HPDE6-E6E7 (cell line): ENCODE results near the gene CLEC4G.

ENCODE experiments used
- DNase-seq: peaks from one replicate; pipeline ENCODE4 v3.0.0; 2011; ENCODE audit warnings: missing footprints; ENCODE audit errors: extremely low spot score

CLEC4G gene

GRCh38 chr19:7697721-7698287 is 34.1 kb downstream of the CLEC4G start:
- DNase-seq, result no peak

- no peak for DNase-seq
Measured at GRCh38 chr19:7694499-7694898, 37.4 kb downstream of the CLEC4G start.

- no peak for DNase-seq
Measured at GRCh38 chr19:7692417-7693088, 39.4 kb downstream of the CLEC4G start.

GRCh38 chr19:7691497-7691896 is 40.4 kb downstream of the CLEC4G start:
- no peak for DNase-seq

GRCh38 chr19:7690779-7691258 is 41.1 kb downstream of the CLEC4G start:
- DNase-seq, result no peak

GRCh38 chr19:7689165-7689564 is 42.7 kb downstream of the CLEC4G start:
- DNase-seq, result no peak

GRCh38 chr19:7687177-7687576 is 44.7 kb downstream of the CLEC4G start:
- no peak for DNase-seq

GRCh38 chr19:7685546-7686445 is 46.1 kb downstream of the CLEC4G start:
- DNase-seq, result no peak

- DNase-seq, result no peak
Measured at GRCh38 chr19:7682175-7682855, 49.6 kb downstream of the CLEC4G start.

- DNase-seq, result no peak
Measured at GRCh38 chr19:7681340-7682174, 50.4 kb downstream of the CLEC4G start.

GRCh38 chr19:7680606-7681339 is 51.1 kb downstream of the CLEC4G start, which contains the start of gene TRAPPC5:
TSS of gene TRAPPC5 (plus strand) at chr19:7680833. CDS start at chr19:7682254, 1,421 bp downstream.
- peak; percentile 72 for DNase-seq

- DNase-seq, result no peak
Measured at GRCh38 chr19:7679771-7680605, 51.9 kb downstream of the CLEC4G start.

GRCh38 chr19:7678971-7679751 is 52.7 kb downstream of the CLEC4G start:
- no peak for DNase-seq
